GM18519 (cell line): ENCODE data around the gene DNAJB5.
"Not testable (repeated sequence)": the region's sequence is repeated elsewhere in the genome, so short reads cannot be mapped to it uniquely, and the experiment has no call there.

ENCODE experiments used
- ATAC-seq: cut with Tn5 transposase; IDR thresholded peaks from one replicate; pipeline ENCODE4 v1.9.1; 2021; ENCODE audit warnings: mild to moderate bottlenecking, moderate library complexity; ENCODE audit not compliant: unreplicated experiment, low FRiP score

DNAJB5 gene

DNA sequence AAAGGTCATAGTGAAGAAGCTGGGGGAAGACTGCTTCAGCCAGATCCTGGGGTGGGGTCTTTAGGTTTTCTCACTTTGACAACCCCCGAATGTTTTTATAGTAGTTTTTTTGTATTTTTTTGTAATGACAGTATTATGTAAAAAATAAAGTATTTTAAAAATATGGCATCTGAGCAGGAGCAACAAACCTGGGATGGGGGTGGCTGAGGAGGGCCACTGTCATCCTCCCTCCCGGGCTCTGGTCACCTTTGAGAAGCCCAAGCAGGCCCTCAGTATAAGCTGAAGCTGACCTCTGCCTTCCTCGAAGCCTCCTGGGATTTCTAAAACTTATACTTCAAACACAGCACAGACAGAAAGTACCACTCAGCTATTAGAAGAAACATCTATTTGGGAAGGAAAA is 8.7 kb downstream of the DNAJB5 start:
- ATAC-seq = no peak

DNA sequence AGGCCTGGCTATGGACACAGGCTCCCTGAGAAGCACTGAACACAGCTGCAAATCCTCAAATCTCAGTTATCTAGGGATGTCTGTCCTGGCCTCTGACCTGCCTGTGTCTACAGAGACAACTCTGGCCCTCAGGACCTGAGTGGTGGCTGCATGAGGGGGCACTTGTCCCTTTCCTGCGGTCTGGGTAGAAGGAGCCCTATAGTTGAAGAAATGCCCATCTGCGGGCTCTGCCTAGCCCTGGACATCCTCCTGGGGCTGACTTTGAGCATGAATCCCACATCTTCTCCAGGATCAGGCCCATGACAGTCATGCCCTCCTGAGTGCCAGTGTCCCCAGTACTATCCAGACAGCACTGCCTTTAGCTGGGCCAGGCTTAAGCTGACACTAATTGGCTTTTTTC is 10.0 kb downstream of the DNAJB5 start:
- no peak for ATAC-seq

DNA sequence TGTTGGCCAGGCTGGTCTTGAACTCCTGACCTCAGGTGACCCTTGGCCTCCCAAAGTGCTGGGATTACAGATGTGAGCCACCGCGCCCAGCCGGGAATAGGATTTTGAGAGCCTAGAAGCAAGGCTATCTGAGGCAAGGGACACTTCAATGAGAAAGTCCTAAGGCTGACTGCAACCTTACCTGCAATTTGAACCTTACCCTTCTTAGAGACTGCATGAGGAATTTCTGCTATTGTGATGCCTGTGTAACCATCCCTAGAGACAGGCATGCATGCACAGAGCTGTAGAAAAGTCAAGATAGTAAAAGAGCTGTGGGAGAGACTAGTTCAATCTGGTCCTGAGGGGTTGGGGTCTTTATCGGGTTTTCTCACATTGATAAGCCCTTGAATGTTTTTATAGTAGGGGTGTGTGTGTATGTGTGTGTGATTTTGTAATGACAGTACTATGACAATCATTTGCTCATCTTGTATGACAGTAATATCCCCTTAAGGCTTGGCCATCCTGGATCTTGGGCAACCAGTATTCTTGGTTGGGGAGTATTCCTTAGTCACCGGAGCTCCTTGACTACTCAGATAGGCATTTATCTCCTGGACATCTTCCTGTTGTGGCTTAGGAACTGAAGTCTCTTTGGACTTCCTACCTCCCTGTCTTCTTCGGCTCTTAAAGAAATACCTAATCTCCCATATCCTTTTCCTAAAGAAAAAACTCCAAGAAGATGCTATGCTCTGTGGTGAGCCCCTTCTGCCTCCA is 11.2 kb downstream of the DNAJB5 start:
- no peak for ATAC-seq

- no peak for ATAC-seq
These were observed 11.7 kb downstream of the DNAJB5 start for GRCh38 chr9:35001285-35001677.

GRCh38 chr9:35001803-35002502 is 12.4 kb downstream of the DNAJB5 start:
- no peak for ATAC-seq

- ATAC-seq = no peak
These were observed 13.1 kb downstream of the DNAJB5 start for GRCh38 chr9:35002623-35003022.

GRCh38 chr9:35004299-35004698 is 14.8 kb downstream of the DNAJB5 start:
- ATAC-seq = not testable (repeated sequence)

GRCh38 chr9:35010351-35010958 is 20.9 kb downstream of the DNAJB5 start:
- ATAC-seq = no peak

GRCh38 chr9:35014517-35014916 is 25.0 kb downstream of the DNAJB5 start:
- ATAC-seq = no peak

DNA sequence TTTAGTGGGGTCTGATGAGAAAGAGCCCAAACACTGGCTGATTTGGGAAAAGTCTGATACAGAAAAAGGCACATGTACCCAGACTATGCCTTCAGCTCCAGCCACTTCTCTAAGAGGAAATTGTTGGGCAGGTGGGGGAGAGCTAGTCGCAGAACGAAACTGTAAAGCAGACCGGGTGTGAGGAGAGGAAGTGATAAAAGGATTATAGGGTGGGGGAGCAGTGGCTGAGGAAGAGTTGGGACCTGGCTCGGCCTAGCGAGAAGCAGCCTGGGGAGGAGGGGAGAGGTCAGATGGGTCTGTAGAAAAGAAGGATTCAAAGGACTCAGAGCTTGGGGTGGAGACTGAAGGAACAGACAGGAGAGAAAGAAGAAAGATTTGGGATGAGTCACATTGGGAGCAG is 33.9 kb downstream of the DNAJB5 start:
- ATAC-seq = not testable (repeated sequence)

- no peak for ATAC-seq
These were observed 37.1 kb downstream of the DNAJB5 start for GRCh38 chr9:35026671-35027070.

GRCh38 chr9:35027374-35027773 is 37.8 kb downstream of the DNAJB5 start:
- ATAC-seq = no peak

GRCh38 chr9:35027860-35028259 is 38.3 kb downstream of the DNAJB5 start:
- no peak for ATAC-seq

- no peak for ATAC-seq
These were observed 38.8 kb downstream of the DNAJB5 start for GRCh38 chr9:35028341-35028740.

DNA sequence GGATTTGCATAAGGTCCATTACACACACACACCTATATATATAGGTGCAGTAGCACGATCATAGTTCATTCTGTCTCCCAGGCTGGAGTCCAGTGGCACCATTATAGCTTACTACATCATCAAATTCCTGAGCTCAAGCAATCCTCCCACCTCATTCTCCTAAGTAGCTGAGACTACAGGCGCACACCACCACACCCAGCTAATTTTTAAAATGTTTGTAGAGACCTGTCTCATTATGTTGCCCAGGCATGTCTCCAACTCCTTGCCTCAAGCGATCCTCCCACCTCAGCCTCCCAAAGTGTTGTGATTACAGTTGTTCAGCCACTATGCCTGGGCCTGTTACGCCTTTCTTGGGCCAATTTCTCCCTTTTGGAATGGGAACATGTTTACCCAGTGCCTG is 39.7 kb downstream of the DNAJB5 start:
- no peak for ATAC-seq

DNA sequence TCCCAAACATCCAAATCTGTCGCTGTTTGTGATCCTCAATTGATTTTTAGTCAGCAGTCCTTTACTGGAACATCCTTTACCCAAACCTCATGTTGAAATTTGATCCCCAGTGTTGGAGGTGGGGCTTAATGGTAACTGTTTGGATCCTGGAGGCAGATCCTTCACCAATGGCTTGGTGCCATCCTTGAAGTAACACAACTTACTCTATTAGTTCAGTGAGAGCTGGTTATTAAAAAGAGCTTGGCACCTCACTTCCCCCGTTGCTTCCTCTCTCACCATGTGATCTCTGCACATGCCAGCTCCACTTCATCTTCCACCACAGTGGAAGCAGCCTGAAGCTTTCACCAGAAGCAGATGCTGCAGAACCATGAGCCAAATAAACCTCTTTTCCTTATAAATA is 40.3 kb downstream of the DNAJB5 start:
- ATAC-seq = no peak

- no peak for ATAC-seq
These were observed 43.6 kb downstream of the DNAJB5 start for GRCh38 chr9:35033101-35033500.

GRCh38 chr9:35035851-35036701 is 46.5 kb downstream of the DNAJB5 start:
- no peak for ATAC-seq

DNA sequence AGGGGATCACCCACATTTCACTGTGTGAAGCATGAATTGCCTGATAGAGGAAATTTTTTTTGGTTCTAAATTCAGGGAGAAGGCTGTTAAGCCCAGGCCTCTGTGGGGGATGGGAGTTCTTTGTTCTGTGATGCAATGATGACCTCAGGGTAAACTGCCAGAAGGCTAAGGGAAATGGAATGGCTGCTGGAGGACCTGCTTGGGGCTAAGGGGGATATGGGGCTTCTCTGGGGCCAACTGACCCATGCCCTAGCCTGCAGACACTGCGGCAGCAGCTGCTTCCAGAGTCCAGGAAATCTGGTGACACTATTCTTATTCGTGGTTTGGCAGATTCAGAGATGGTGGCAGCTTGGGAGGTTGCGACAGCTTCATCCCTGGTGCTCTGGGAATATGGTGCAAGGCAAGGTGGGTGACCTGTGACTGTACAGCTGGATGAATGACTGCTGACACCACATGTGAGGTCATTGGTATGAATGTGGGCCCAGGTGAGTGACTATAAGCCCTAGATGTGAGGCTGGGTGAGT is 52.6 kb downstream of the DNAJB5 start:
- ATAC-seq = no peak

GRCh38 chr9:35042891-35043545 is 53.5 kb downstream of the DNAJB5 start:
- ATAC-seq = no peak
